Neutrophil (primary cell): ENCODE results near the gene PDZRN3.

Experiments
- H3K27ac ChIP-seq: fragments of 200-600 bp; sonication (generic); 2 replicates; pipeline ENCODE4 v1.5.1; 2016; ENCODE audit warnings: mild to moderate bottlenecking, moderate library complexity
- H3K27me3 ChIP-seq: fragments of 200-600 bp; sonication (generic); 2 replicates; pipeline ENCODE4 v1.6.0; 2016; ENCODE audit warnings: mild to moderate bottlenecking
- H3K36me3 ChIP-seq: fragments of 200-600 bp; sonication (generic); 2 replicates; pipeline ENCODE4 v1.5.1; 2017
- H3K4me1 ChIP-seq, 2 experiments: fragments of 200-600 bp in 1 of 2; sonication (generic) in 1 of 2; 1 replicate in 1 of 2; 2 replicates in 1 of 2; pipeline versions ENCODE4 v1.5.1 to v1.6.1; 2013 to 2016; ENCODE audit warnings: low read depth in 1 of 2, low read length in 1 of 2, mild to moderate bottlenecking in 1 of 2, moderate library complexity in 1 of 2; ENCODE audit not compliant: control insufficient read depth in 1 of 2, insufficient read depth in 1 of 2
- H3K4me3 ChIP-seq, 2 experiments: fragments of 200-600 bp in 1 of 2; sonication (generic) in 1 of 2; 1 replicate in 1 of 2; 2 replicates in 1 of 2; pipeline ENCODE4 v1.5.1; 2013 to 2016; ENCODE audit warnings: low read depth in 1 of 2, low read length in 1 of 2, mild to moderate bottlenecking in 1 of 2, moderate library complexity in 1 of 2
- H3K9me3 ChIP-seq: fragments of 200-600 bp; sonication (generic); 2 replicates; pipeline ENCODE4 v1.5.1; 2016
- CTCF ChIP-seq: fragments of 200-600 bp; sonication (generic); IDR thresholded peaks from 2 replicates; pipeline ENCODE4 v1.5.1; 2016; ENCODE audit warnings: antibody characterized with exemption

PDZRN3 gene

GRCh38 chr3:73624821-73625665 is at the start of gene PDZRN3:
Gene PDZRN3, minus strand, starts transcription at chr3:73624941.
- no peak within 1 kb of the TSS for H3K27ac ChIP-seq
- no peaks in the 10 kb centered on the region for H3K36me3 ChIP-seq
- H3K4me3 ChIP-seq, result no peak within 1 kb of the TSS
- peaks cover 70% of the 10 kb centered on the region for H3K27me3 ChIP-seq
- no peaks in the 10 kb centered on the region for H3K4me1 ChIP-seq
- no peak for TF ChIP-seq CTCF
- no peaks in the 10 kb centered on the region for H3K9me3 ChIP-seq

DNA sequence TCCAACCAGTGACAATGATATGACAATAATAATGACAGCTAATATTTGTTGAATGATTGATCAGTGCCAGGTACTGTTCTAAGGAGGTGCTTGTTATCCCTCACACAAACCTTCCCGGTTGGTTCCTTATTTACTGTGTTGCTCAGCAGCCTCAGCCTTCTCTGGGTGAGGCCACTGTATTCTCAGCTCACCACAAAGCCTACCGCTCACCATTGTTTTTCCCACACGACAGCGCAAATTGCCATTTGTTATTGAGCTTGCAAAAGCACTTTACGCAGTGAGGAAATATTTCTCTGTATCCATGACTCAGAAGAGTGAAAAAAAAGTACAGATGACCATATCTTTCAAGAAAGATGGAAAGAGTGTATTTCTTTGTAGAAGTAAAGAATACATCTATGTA is 49.5 kb upstream of the PDZRN3 start:
- no peak overlapping the region for H3K4me3 ChIP-seq
- TF ChIP-seq CTCF, result no peak
- H3K4me1 ChIP-seq, result no peaks in the 10 kb centered on the region
- H3K9me3 ChIP-seq, result no peaks in the 10 kb centered on the region
- H3K27ac ChIP-seq, result no peak overlapping the region
- H3K27me3 ChIP-seq, result no peaks in the 10 kb centered on the region
- H3K36me3 ChIP-seq, result no peaks in the 10 kb centered on the region

DNA sequence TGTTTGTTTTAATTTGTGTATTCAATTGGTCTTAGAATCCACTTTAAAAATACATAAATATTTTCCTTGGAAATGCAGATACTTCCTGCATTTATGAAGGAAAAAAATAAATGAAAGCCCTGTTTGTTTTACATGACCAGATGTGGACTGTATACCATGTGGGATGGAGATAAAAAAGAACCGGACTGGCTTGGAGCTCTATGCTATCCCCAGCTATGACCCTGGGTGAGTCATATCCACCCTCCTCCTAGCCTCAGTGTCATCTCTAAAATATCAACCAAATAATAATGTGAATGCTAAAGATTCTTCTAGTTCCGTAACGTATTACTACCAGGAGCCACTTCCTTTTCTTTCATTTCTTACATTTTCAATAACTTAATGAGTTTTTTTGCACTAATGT is 44.5 kb upstream of the PDZRN3 start:
- no peak overlapping the region for H3K27ac ChIP-seq
- no peak overlapping the region for H3K4me3 ChIP-seq
- no peaks in the 10 kb centered on the region for H3K4me1 ChIP-seq
- no peak for TF ChIP-seq CTCF
- no peaks in the 10 kb centered on the region for H3K27me3 ChIP-seq
- no peaks in the 10 kb centered on the region for H3K9me3 ChIP-seq
- no peaks in the 10 kb centered on the region for H3K36me3 ChIP-seq

DNA sequence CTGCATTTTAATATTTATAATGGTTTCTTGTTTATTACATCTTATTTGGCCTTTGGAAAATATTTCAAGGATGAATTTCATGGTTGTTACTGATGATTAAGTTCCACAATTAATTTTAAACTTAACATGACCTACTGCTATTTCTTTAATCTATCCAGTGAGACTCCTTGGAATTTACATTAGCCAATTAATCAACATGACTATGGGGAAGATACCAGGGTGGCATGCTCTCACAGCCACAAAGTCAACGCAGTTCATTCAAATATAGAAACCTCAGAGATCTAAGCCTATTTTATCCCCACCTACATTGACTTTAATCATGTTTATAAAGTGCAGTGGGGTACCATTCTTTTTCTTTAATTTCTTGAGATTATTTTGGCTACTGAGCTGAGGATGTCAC is 43.6 kb upstream of the PDZRN3 start:
- TF ChIP-seq CTCF, result no peak
- Histone ChIP-seq H3K9me3 (no peaks in the 10 kb centered on the region), H3K27ac (no peak overlapping the region), H3K4me3 (no peak overlapping the region), H3K4me1 (no peaks in the 10 kb centered on the region), H3K36me3 (no peaks in the 10 kb centered on the region), H3K27me3 (no peaks in the 10 kb centered on the region)

- H3K36me3 ChIP-seq, result no peaks in the 10 kb centered on the region
- no peaks in the 10 kb centered on the region for H3K9me3 ChIP-seq
- H3K27ac ChIP-seq, result no peak overlapping the region
- H3K27me3 ChIP-seq, result no peaks in the 10 kb centered on the region
- no peaks in the 10 kb centered on the region for H3K4me1 ChIP-seq
- TF ChIP-seq CTCF, result no peak
- no peak overlapping the region for H3K4me3 ChIP-seq
These were observed 43.1 kb upstream of the PDZRN3 start for GRCh38 chr3:73667889-73668288.
